Caco-2 (cell line): Measurements from ENCODE around the gene CCM2. TPM values are rescaled to one million over a fixed set of nuclear protein-coding genes. Genes with fewer than 3 reads are reported as not detected.

ENCODE experiments used
- BruUV-seq: library from RNA; stranded (reverse); fragments of 400-500 nt; replicated peaks from 2 replicates; lab custom pipeline; 2021; lab: Mats Ljungman, UMichigan
- CTCF ChIA-PET: fragments of 300-600 bp; sonication (Branson Sonifier 250); formaldehyde crosslinking; loops from one replicate; lab custom pipeline; 2022; ENCODE audit warnings: antibody characterized with exemption; lab: Charles Lee
- POLR2A ChIA-PET: fragments of 300-600 bp; sonication (Branson Sonifier 250); formaldehyde crosslinking; loops from one replicate; lab custom pipeline; 2022; ENCODE audit warnings: antibody characterized with exemption; lab: Charles Lee
- DNase-seq, 2 experiments: peaks; one replicate each; pipeline versions ENCODE4 v3.0.0 to v3.0.0-alpha.2; 2020 to 2022
- H3K27me3 ChIP-seq: replicated peaks from 2 replicates; pipeline ENCODE4 v1.6.0; 2011; ENCODE audit warnings: low read length; ENCODE audit not compliant: control insufficient read depth, insufficient read depth
- H3K36me3 ChIP-seq: 2 replicates; pipeline ENCODE4 v1.5.1; 2011; ENCODE audit warnings: low read length; ENCODE audit not compliant: control insufficient read depth, insufficient read depth
- H3K4me1 ChIP-seq: fragments of 250-450 bp; sonication (Bioruptor Pico); 2 replicates; pipeline ENCODE4 v1.5.1; 2020; ENCODE audit warnings: mild to moderate bottlenecking
- H3K4me3 ChIP-seq: 2 replicates; pipeline ENCODE4 v1.5.1; 2011; ENCODE audit warnings: low read depth, mild to moderate bottlenecking, control low read depth, low read length
- H3K9me3 ChIP-seq: fragments of 250-450 bp; sonication (Bioruptor Pico); 2 replicates; pipeline ENCODE4 v1.5.1; 2020; ENCODE audit warnings: mild to moderate bottlenecking, moderate library complexity
- H3K27ac Mint-ChIP-seq: one replicate; pipeline ENCODE4 v1.8.0; 2022; ENCODE audit warnings: mixed read lengths; ENCODE audit not compliant: unreplicated experiment
- H3K27me3 Mint-ChIP-seq: one replicate; pipeline ENCODE4 v1.8.0; 2022; ENCODE audit warnings: mixed read lengths; ENCODE audit not compliant: insufficient read depth, unreplicated experiment
- H3K36me3 Mint-ChIP-seq: one replicate; pipeline ENCODE4 v1.8.0; 2022; ENCODE audit warnings: mild to moderate bottlenecking, mixed read lengths; ENCODE audit not compliant: insufficient read depth, unreplicated experiment
- H3K4me1 Mint-ChIP-seq: one replicate; pipeline ENCODE4 v1.8.0; 2022; ENCODE audit warnings: low read depth, mixed read lengths; ENCODE audit not compliant: unreplicated experiment
- H3K4me3 Mint-ChIP-seq: one replicate; pipeline ENCODE4 v1.8.0; 2022; ENCODE audit warnings: mild to moderate bottlenecking, moderate library complexity, mixed read lengths; ENCODE audit not compliant: unreplicated experiment
- H3K9me3 Mint-ChIP-seq: one replicate; pipeline ENCODE4 v1.8.0; 2022; ENCODE audit warnings: mixed read lengths; ENCODE audit not compliant: unreplicated experiment
- intact Hi-C: fragments of 100-400 bp; cut with micrococcal nuclease; formaldehyde crosslinking; loops from one replicate; pipeline ENCODE4 v1.10.0; 2022; ENCODE audit not compliant: unreplicated experiment
- total RNA-seq: library from RNA; stranded (reverse); gene quantifications from 2 replicates; pipeline ENCODE4 v1.2.3, GENCODE V29; 2022
- TF ChIP-seq, protein P1 (sequence below), 2 experiments: fragments of 200-600 bp in 1 of 2; IDR thresholded peaks; 1 replicate in 1 of 2; 2 replicates in 1 of 2; pipeline versions ENCODE4 v1.5.1 to v1.8.0; 2011 to 2022; ENCODE audit warnings: antibody characterized with exemption in 1 of 2, control low read depth in 1 of 2, inconsistent platforms in 1 of 2, low read depth in 1 of 2, low read length in 1 of 2, mild to moderate bottlenecking in 1 of 2, moderate library complexity in 1 of 2; ENCODE audit not compliant: insufficient read depth in 1 of 2, severe bottlenecking in 1 of 2, unreplicated experiment in 1 of 2

CCM2 gene
- total RNA-seq, 1 experiment from 2014 or later = 28.2 TPM

DNA sequence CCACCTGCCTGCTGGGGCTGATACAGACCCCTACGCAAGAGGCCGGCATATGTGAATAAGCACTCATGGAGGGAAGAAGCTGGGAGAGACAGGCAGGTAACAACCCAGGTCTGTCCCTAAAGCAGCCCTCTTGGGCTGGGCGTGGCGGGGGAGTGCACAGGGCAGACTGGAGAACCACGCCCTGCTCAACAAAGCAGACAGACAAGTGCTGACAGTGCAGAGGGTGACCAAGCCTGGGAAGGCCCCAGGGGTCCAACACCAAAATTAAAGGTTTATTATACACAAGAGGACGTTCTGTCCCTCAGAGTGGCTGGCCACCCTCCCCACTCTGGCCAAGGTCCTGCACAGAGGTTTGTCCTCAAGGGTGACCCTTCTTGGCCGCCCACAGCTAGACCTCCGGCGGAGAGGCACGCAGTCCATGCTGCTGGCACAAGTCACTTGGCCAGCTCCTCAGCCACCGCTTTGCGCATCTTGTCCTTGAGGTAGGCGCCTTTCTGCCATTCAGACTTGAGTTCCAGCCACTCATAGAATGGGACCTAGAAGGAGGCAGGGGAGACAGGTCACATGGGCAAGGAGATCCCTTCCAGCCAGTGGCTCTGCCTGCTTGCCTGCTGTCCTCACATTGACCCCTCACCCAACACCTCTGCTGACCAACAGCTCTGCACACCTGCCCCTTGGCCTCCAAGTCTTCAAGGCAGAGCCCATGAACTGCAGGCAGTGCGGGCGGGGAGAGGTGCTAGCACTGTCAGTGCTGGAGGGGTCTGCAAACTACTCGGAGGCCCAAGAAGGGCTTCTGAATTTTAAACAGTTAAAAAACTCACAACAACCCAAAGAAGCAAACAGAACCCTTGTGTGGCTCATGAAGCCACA lies 100.1 kb downstream of the CCM2 start:
- H3K4me3 ChIP-seq = no peak overlapping the region
- Mint-ChIP-seq H3K36me3 (peaks cover 56% of the 10 kb centered on the region), H3K4me3 (no peak overlapping the region), H3K27ac (no peak overlapping the region), H3K9me3 (no peaks in the 10 kb centered on the region), H3K4me1 (no peaks in the 10 kb centered on the region), H3K27me3 (no peaks in the 10 kb centered on the region)
- ChIA-PET POLR2A (interaction anchor here (0.6 to 1.0 kb wide), 3 partner anchors 11 to 303 kb away, joined by 3 read pairs; partner anchors contain the start of gene TBRG4), CTCF (interaction anchor here (0.9 kb wide), 1 partner anchor 127 kb away, joined by 3 read pairs; no protein-coding TSS in a partner anchor)
- no peak for DNase-seq
- intact Hi-C loops = no loop called here
- H3K27me3 ChIP-seq = no peaks in the 10 kb centered on the region
- no TSS peak for BruUV-seq
- peaks cover 17% of the 10 kb centered on the region for H3K36me3 ChIP-seq
- H3K4me1 ChIP-seq = no peaks in the 10 kb centered on the region
- TF ChIP-seq, protein P1, sequence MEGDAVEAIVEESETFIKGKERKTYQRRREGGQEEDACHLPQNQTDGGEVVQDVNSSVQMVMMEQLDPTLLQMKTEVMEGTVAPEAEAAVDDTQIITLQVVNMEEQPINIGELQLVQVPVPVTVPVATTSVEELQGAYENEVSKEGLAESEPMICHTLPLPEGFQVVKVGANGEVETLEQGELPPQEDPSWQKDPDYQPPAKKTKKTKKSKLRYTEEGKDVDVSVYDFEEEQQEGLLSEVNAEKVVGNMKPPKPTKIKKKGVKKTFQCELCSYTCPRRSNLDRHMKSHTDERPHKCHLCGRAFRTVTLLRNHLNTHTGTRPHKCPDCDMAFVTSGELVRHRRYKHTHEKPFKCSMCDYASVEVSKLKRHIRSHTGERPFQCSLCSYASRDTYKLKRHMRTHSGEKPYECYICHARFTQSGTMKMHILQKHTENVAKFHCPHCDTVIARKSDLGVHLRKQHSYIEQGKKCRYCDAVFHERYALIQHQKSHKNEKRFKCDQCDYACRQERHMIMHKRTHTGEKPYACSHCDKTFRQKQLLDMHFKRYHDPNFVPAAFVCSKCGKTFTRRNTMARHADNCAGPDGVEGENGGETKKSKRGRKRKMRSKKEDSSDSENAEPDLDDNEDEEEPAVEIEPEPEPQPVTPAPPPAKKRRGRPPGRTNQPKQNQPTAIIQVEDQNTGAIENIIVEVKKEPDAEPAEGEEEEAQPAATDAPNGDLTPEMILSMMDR (IDR thresholded peaks at IDR 0.05; ENCODE audit: insufficient read depth in 1 of 2, low read depth in 1 of 2, low read length in 1 of 2, severe bottlenecking in 1 of 2, unreplicated experiment in 1 of 2) = no peak
- H3K9me3 ChIP-seq = no peaks in the 10 kb centered on the region

DNA sequence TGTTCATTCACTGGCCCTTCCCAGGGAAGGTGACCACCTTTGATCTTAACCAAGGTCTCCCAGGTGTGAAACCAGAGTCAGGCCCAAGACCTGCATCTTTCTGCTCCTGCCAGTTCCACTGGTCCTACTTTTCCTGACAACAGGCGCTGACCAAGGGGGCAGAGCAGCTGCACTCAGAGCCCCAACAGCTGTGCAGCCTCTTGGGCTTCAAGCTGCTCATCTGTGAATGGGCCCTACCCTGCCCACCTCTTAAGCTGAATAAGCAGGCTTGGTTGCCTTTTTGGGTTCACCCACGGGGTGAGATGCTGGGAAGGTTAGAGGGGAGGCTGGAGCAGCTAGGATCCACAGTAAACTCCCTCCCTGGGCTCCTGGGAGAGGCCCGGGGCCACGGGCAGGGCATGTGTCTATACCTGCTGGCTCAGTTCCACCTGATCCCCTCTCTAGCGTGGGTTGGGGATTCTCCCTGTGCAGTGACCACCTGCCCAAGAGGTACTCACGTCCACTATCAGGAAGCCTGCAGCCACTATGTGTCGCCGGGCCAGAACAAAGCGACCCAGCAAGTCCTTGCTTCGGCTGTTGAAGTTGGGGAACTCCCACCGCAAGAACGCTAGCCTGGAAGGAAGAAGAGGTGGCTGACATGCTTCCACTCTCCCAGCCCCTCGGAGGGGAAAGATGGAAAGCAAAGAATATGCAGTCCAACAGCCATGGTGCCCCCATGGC lies 100.9 kb downstream of the CCM2 start:
- Mint-ChIP-seq H3K27ac (no peak overlapping the region), H3K27me3 (no peaks in the 10 kb centered on the region), H3K4me1 (no peaks in the 10 kb centered on the region), H3K36me3 (peaks cover 64% of the 10 kb centered on the region), H3K4me3 (no peak overlapping the region), H3K9me3 (no peaks in the 10 kb centered on the region)
- no peaks in the 10 kb centered on the region for H3K27me3 ChIP-seq
- intact Hi-C loops = no loop called here
- ChIA-PET CTCF (no interaction called here), POLR2A (interaction anchor here (0.6 to 0.7 kb wide), 2 partner anchors 10 to 101 kb away, joined by 3 to 4 read pairs; partner anchors contain the start of genes CCM2 and TBRG4)
- H3K36me3 ChIP-seq = peaks cover 19% of the 10 kb centered on the region
- no peaks in the 10 kb centered on the region for H3K4me1 ChIP-seq
- no peak for DNase-seq
- no peak overlapping the region for H3K4me3 ChIP-seq
- BruUV-seq = no TSS peak
- H3K9me3 ChIP-seq = no peaks in the 10 kb centered on the region
- TF ChIP-seq, protein P1 (IDR thresholded peaks at IDR 0.05; ENCODE audit: insufficient read depth in 1 of 2, low read depth in 1 of 2, low read length in 1 of 2, severe bottlenecking in 1 of 2, unreplicated experiment in 1 of 2) = no peak

DNA sequence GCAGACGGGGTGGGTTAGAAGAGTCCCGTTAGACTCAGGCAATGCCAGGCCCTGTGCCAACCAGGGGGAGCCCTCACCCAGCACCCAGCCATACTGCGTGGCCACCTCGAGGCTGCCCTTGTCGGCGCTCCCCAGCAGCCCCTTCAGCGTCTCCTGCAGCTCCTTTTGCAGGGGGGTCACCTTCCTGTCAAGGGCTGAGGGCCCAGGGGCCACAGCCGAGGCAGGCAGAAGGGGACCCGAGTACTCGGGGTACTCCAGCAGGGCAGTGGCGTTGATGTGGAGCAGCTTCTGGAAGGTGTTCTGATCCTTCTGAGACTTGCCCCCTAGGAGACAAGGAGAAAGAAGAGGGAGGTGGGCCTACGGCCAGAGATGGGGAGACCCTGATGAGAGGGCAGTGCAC lies 101.7 kb downstream of the CCM2 start:
- H3K9me3 ChIP-seq = no peaks in the 10 kb centered on the region
- no peaks in the 10 kb centered on the region for H3K4me1 Mint-ChIP-seq
- TF ChIP-seq, protein P1 (IDR thresholded peaks at IDR 0.05; ENCODE audit: insufficient read depth in 1 of 2, low read depth in 1 of 2, low read length in 1 of 2, severe bottlenecking in 1 of 2, unreplicated experiment in 1 of 2) = no peak
- H3K9me3 Mint-ChIP-seq = no peaks in the 10 kb centered on the region
- H3K4me3 ChIP-seq = no peak overlapping the region
- no peaks in the 10 kb centered on the region for H3K4me1 ChIP-seq
- ChIA-PET POLR2A (interaction anchor here (0.7 kb wide), 1 partner anchor 101 kb away, joined by 4 read pairs; the partner anchor contains the start of gene CCM2), CTCF (no interaction called here)
- no peak overlapping the region for H3K4me3 Mint-ChIP-seq
- DNase-seq = no peak
- H3K27ac Mint-ChIP-seq = no peak overlapping the region
- BruUV-seq = no TSS peak
- peaks cover 19% of the 10 kb centered on the region for H3K36me3 ChIP-seq
- H3K27me3 ChIP-seq = no peaks in the 10 kb centered on the region
- H3K27me3 Mint-ChIP-seq = no peaks in the 10 kb centered on the region
- peaks cover 72% of the 10 kb centered on the region for H3K36me3 Mint-ChIP-seq
- intact Hi-C loops = no loop called here
